ENCODE data around the gene CUEDC2.

DNA sequence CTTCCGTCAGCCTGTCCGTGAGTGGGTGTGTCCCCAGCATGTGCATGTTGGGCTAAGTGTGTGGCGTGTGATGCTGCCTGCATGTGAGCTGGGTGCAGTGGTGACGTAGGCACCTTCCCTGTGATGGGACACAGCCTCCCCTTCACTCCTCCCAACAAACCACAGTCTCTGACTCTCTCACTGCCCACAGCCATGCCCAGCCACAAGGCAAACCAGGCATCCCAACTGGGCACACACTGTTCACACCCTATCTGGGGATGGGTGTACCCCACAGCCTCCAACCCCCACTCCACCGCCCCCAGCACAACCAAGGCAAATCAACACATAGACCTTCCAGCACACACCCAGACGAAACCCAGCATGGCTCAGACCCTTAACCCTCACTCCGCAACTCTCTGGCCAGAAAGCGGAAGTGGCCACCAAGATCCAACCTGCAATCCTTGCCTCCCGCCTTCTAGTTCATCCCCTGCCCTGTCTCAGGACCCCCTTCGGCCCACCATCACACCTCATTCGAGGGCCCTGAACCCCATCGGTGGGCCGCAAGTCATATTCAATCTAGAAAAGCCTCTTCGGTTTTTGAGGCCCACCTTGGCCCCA is 24.1 kb downstream of the CUEDC2 start:
- TF ChIP-seq, protein P1, sequence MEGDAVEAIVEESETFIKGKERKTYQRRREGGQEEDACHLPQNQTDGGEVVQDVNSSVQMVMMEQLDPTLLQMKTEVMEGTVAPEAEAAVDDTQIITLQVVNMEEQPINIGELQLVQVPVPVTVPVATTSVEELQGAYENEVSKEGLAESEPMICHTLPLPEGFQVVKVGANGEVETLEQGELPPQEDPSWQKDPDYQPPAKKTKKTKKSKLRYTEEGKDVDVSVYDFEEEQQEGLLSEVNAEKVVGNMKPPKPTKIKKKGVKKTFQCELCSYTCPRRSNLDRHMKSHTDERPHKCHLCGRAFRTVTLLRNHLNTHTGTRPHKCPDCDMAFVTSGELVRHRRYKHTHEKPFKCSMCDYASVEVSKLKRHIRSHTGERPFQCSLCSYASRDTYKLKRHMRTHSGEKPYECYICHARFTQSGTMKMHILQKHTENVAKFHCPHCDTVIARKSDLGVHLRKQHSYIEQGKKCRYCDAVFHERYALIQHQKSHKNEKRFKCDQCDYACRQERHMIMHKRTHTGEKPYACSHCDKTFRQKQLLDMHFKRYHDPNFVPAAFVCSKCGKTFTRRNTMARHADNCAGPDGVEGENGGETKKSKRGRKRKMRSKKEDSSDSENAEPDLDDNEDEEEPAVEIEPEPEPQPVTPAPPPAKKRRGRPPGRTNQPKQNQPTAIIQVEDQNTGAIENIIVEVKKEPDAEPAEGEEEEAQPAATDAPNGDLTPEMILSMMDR (IDR thresholded peaks at IDR 0.05; ENCODE audit: low read length), result no peak
- TF ChIP-seq EZH2 (IDR thresholded peaks at IDR 0.05; ENCODE audit: borderline replicate concordance, low read length), result no peak
